Endothelial cell (in vitro differentiated cells): Measurements from ENCODE around the gene HAT1. TPM values are rescaled to one million over a fixed set of nuclear protein-coding genes. Genes with fewer than 3 reads are reported as not detected.

Experiments used
- DNase-seq: peaks from one replicate; pipeline ENCODE4 v3.0.0; 2021; ENCODE audit warnings: low spot score
- H3K27ac Mint-ChIP-seq: one replicate; pipeline ENCODE4 v1.8.0; 2021; ENCODE audit warnings: mixed read lengths, inconsistent platforms; ENCODE audit not compliant: unreplicated experiment
- H3K27me3 Mint-ChIP-seq: one replicate; pipeline ENCODE4 v1.8.0; 2021; ENCODE audit warnings: mild to moderate bottlenecking, moderate library complexity, mixed read lengths, inconsistent platforms; ENCODE audit not compliant: unreplicated experiment
- H3K36me3 Mint-ChIP-seq: one replicate; pipeline ENCODE4 v1.8.0; 2021; ENCODE audit warnings: mild to moderate bottlenecking, low read depth, mixed read lengths, inconsistent platforms; ENCODE audit not compliant: unreplicated experiment
- H3K4me1 Mint-ChIP-seq: one replicate; pipeline ENCODE4 v1.8.0; 2021; ENCODE audit warnings: mild to moderate bottlenecking, mixed read lengths, inconsistent platforms; ENCODE audit not compliant: unreplicated experiment
- H3K4me3 Mint-ChIP-seq: one replicate; pipeline ENCODE4 v1.8.0; 2021; ENCODE audit warnings: mild to moderate bottlenecking, mixed read lengths, inconsistent platforms; ENCODE audit not compliant: unreplicated experiment
- H3K9me3 Mint-ChIP-seq: one replicate; pipeline ENCODE4 v1.8.0; 2021; ENCODE audit warnings: mixed read lengths, inconsistent platforms; ENCODE audit not compliant: unreplicated experiment
- CTCF ChIP-seq: fragments of 200-600 bp; sonication (generic); IDR thresholded peaks from one replicate; pipeline ENCODE4 v1.5.0; 2021; ENCODE audit warnings: antibody characterized with exemption; ENCODE audit not compliant: unreplicated experiment
- total RNA-seq: library from RNA; stranded (reverse); fragmentation: NEBNext Ultra II Directional; extraction: Animal tissue kit (Norgen Biotek cat#: 25700); gene quantifications from one replicate; pipeline ENCODE4 v1.2.1, GENCODE V29; 2021; ENCODE audit not compliant: unreplicated experiment

The HAT1 gene
- total RNA-seq, 1 donor from 2014 or later = 22.8 TPM

GRCh38 chr2:172007372-172007771 is 85.1 kb downstream of the HAT1 start:
- Mint-ChIP-seq H3K27me3 (peaks cover 1% of the 10 kb centered on the region), H3K4me1 (no peaks in the 10 kb centered on the region), H3K4me3 (no peak overlapping the region), H3K9me3 (no peaks in the 10 kb centered on the region), H3K36me3 (no peaks in the 10 kb centered on the region), H3K27ac (no peak overlapping the region)
- no peak for TF ChIP-seq CTCF
- DNase-seq = no peak

GRCh38 chr2:172009823-172010222 is 87.6 kb downstream of the HAT1 start:
- no peak for DNase-seq
- Mint-ChIP-seq H3K4me3 (no peak overlapping the region), H3K27ac (no peak overlapping the region), H3K27me3 (peaks cover 2% of the 10 kb centered on the region), H3K36me3 (no peaks in the 10 kb centered on the region), H3K4me1 (peaks cover 2% of the 10 kb centered on the region), H3K9me3 (no peaks in the 10 kb centered on the region)
- no peak for TF ChIP-seq CTCF

- TF ChIP-seq CTCF = no peak
- no peak for DNase-seq
- no peaks in the 10 kb centered on the region for H3K9me3 Mint-ChIP-seq
- no peak overlapping the region for H3K27ac Mint-ChIP-seq
- peaks cover 2% of the 10 kb centered on the region for H3K4me1 Mint-ChIP-seq
- H3K36me3 Mint-ChIP-seq = no peaks in the 10 kb centered on the region
- H3K4me3 Mint-ChIP-seq = no peak overlapping the region
- H3K27me3 Mint-ChIP-seq = peaks cover 2% of the 10 kb centered on the region
Measured at GRCh38 chr2:172011812-172012575, 89.7 kb downstream of the HAT1 start.

- Mint-ChIP-seq H3K36me3 (no peaks in the 10 kb centered on the region), H3K4me1 (peaks cover 2% of the 10 kb centered on the region), H3K27ac (no peak overlapping the region), H3K27me3 (peaks cover 2% of the 10 kb centered on the region), H3K4me3 (no peak overlapping the region), H3K9me3 (no peaks in the 10 kb centered on the region)
- DNase-seq = no peak
- TF ChIP-seq CTCF = no peak
Measured at GRCh38 chr2:172012677-172013391, 90.6 kb downstream of the HAT1 start.

GRCh38 chr2:172013396-172013795 is 91.1 kb downstream of the HAT1 start:
- Mint-ChIP-seq H3K27me3 (peaks cover 2% of the 10 kb centered on the region), H3K4me1 (peaks cover 6% of the 10 kb centered on the region), H3K36me3 (no peaks in the 10 kb centered on the region), H3K9me3 (no peaks in the 10 kb centered on the region), H3K27ac (no peak overlapping the region), H3K4me3 (no peak overlapping the region)
- no peak for DNase-seq
- TF ChIP-seq CTCF = no peak
